Left lung (tissue), 10 donors: ENCODE data around the gene CACNB4. TPM values are rescaled to one million over a fixed set of nuclear protein-coding genes. Genes with fewer than 3 reads are reported as not detected.

Experiments used
- ATAC-seq: fragments of 200-7000 bp; cut with Tn5 transposase; one replicate; pipeline ENCODE4 v1.9.1; 2020; ENCODE audit warnings: moderate library complexity
- DNase-seq, 4 donors: peaks; one replicate each; pipeline ENCODE4 v3.0.0-alpha.2; 2013 to 2020
- H3K27ac ChIP-seq, 2 donors: fragments of 200-600 bp; sonication (generic) in 1 of 2; one replicate each; pipeline versions ENCODE4 v1.5.0 to v1.8.0; 2020 to 2021
- H3K27me3 ChIP-seq, 2 donors: fragments of 200-600 bp; sonication (generic) in 1 of 2; one replicate each; pipeline versions ENCODE4 v1.5.0 to v1.8.0; 2020 to 2021
- H3K36me3 ChIP-seq, 2 donors: fragments of 200-600 bp; sonication (generic) in 1 of 2; one replicate each; pipeline versions ENCODE4 v1.5.0 to v1.8.0; 2020 to 2021
- H3K4me1 ChIP-seq, 2 donors: fragments of 200-600 bp; one replicate each; pipeline ENCODE4 v1.8.0; 2021
- H3K4me3 ChIP-seq, 2 donors: fragments of 200-600 bp; sonication (generic) in 1 of 2; one replicate each; pipeline versions ENCODE4 v1.5.0 to v1.8.0; 2020 to 2021; ENCODE audit warnings: mild to moderate bottlenecking in 1 of 2
- H3K9me3 ChIP-seq, 2 donors: fragments of 200-600 bp; sonication (generic) in 1 of 2; one replicate each; pipeline versions ENCODE4 v1.5.0 to v1.8.0; 2020 to 2021
- CTCF ChIP-seq, 2 donors: fragments of 200-600 bp; sonication (generic) in 1 of 2; IDR thresholded peaks; one replicate each; pipeline versions ENCODE4 v1.5.0 to v1.8.0; 2021; ENCODE audit warnings: antibody characterized with exemption in 2 of 2
- intact Hi-C, 2 donors: fragments of 100-400 bp; cut with DNase I; formaldehyde crosslinking; loops; one replicate each; pipeline versions ENCODE4 v1.11.2 to v1.14.2; 2022
- polyA plus RNA-seq, 6 donors: library from polyadenylated mRNA; unstranded; fragments of 120-200 nt; gene quantifications; one replicate each; pipeline ENCODE4 v1.2.1, GENCODE V29; 2013; ENCODE audit not compliant: insufficient read length in 6 of 6
- total RNA-seq, 2 donors: library from RNA; stranded (reverse); fragmentation: NEBNext Ultra II Directional; extraction: Animal tissue kit (Norgen Biotek cat#: 25700); gene quantifications; one replicate each; pipeline ENCODE4 v1.2.1, GENCODE V29; 2021
- donor health status: DM: no; HTN: yes; CAD: no.
- donor health status: DM: no; HTN: no; CAD: no.

CACNB4 gene
- total and polyA plus RNA-seq, 8 donors, result 5.9 to 11.2 (median 8.6) TPM

GRCh38 chr2:151826737-151827157 lies 272.1 kb downstream of the CACNB4 start:
- no peak overlapping the region for H3K27ac ChIP-seq
- DNase-seq, result no peak

GRCh38 chr2:151824886-151825285 lies 274.0 kb downstream of the CACNB4 start:
- DNase-seq (no peak), ATAC-seq (no peak)
- no peaks in the 10 kb centered on the region for H3K36me3 ChIP-seq
- H3K27ac ChIP-seq, result peak overlapping the region in 1 of 2 donors; percentile 5
- no peak overlapping the region for H3K4me3 ChIP-seq
- no peak for TF ChIP-seq CTCF (IDR thresholded peaks at IDR 0.05)
- H3K4me1 ChIP-seq, result peaks cover 19 to 45% of the 10 kb centered on the region in 2 donors
- intact Hi-C loops, result no loop called here
- H3K9me3 ChIP-seq, result no peaks in the 10 kb centered on the region
- no peaks in the 10 kb centered on the region for H3K27me3 ChIP-seq

More at GRCh38 chr2:151826737-151827157, 272.1 kb downstream of the CACNB4 start:
- H3K27me3 ChIP-seq, result no peaks in the 10 kb centered on the region
- TF ChIP-seq CTCF (IDR thresholded peaks at IDR 0.05), result no peak
- intact Hi-C loops, result no loop called here
- H3K4me1 ChIP-seq, result peaks cover 19 to 45% of the 10 kb centered on the region in 2 donors
- no peaks in the 10 kb centered on the region for H3K36me3 ChIP-seq
- H3K9me3 ChIP-seq, result no peaks in the 10 kb centered on the region
- H3K4me3 ChIP-seq, result peak overlapping the region; percentile 76 to 79
- no peak for ATAC-seq

- intact Hi-C loops, result no loop called here
These were observed 275.2 kb downstream of the CACNB4 start for GRCh38 chr2:151823651-151824050.

GRCh38 chr2:151819920-151820319 lies 278.9 kb downstream of the CACNB4 start:
- ATAC-seq, result no peak
- H3K4me1 ChIP-seq, result peaks cover 5 to 14% of the 10 kb centered on the region in 2 donors
- no peak overlapping the region for H3K4me3 ChIP-seq
- no peaks in the 10 kb centered on the region for H3K9me3 ChIP-seq
- no peak for DNase-seq
- no peak for TF ChIP-seq CTCF (IDR thresholded peaks at IDR 0.05)
- no peak overlapping the region for H3K27ac ChIP-seq
- intact Hi-C loops, result no loop called here
- H3K36me3 ChIP-seq, result peaks cover 0 to under 1% of the 10 kb centered on the region in 2 donors
- H3K27me3 ChIP-seq, result no peaks in the 10 kb centered on the region

More at GRCh38 chr2:151823651-151824050, 275.2 kb downstream of the CACNB4 start:
- H3K36me3 ChIP-seq, result no peaks in the 10 kb centered on the region
- H3K27me3 ChIP-seq, result no peaks in the 10 kb centered on the region
- no peak for TF ChIP-seq CTCF (IDR thresholded peaks at IDR 0.05)
- no peak overlapping the region for H3K27ac ChIP-seq
- no peak for DNase-seq
- no peak for ATAC-seq
- peaks cover 15 to 39% of the 10 kb centered on the region in 2 donors for H3K4me1 ChIP-seq
- H3K9me3 ChIP-seq, result no peaks in the 10 kb centered on the region
- H3K4me3 ChIP-seq, result no peak overlapping the region

GRCh38 chr2:151817929-151818328 lies 280.9 kb downstream of the CACNB4 start:
- intact Hi-C loops, result no loop called here
- no peaks in the 10 kb centered on the region for H3K9me3 ChIP-seq
- H3K27me3 ChIP-seq, result no peaks in the 10 kb centered on the region
- no peak overlapping the region for H3K27ac ChIP-seq
- peaks cover 0 to 10% of the 10 kb centered on the region in 2 donors for H3K36me3 ChIP-seq
- no peaks in the 10 kb centered on the region for H3K4me1 ChIP-seq
- DNase-seq (no peak), ATAC-seq (no peak)
- no peak for TF ChIP-seq CTCF (IDR thresholded peaks at IDR 0.05)
- H3K4me3 ChIP-seq, result no peak overlapping the region
